IMR-90 (cell line): ENCODE data around the gene NF2. TPM values are rescaled to one million over a fixed set of nuclear protein-coding genes. Genes with fewer than 3 reads are reported as not detected.

ENCODE experiments used
- ATAC-seq: fragments of 200-7000 bp; cut with Tn5 transposase; 2 replicates; pipeline ENCODE4 v1.9.1; 2020; ENCODE audit warnings: low read depth, mild to moderate bottlenecking, moderate library complexity
- BruUV-seq: library from RNA; stranded (reverse); fragments of 400-500 nt; replicated peaks from 2 replicates; lab custom pipeline; 2021; lab: Mats Ljungman, UMichigan
- CTCF ChIA-PET: fragments of 300-600 bp; formaldehyde crosslinking; extraction: SDS; loops from one replicate; lab custom pipeline; 2021; ENCODE audit warnings: antibody characterized with exemption; lab: Yijun Ruan, JAX
- POLR2A ChIA-PET: fragments of 300-600 bp; sonication (Branson Sonifier 250); formaldehyde crosslinking; loops from one replicate; lab custom pipeline; 2022; ENCODE audit warnings: antibody characterized with exemption; ENCODE audit not compliant: unreplicated experiment; lab: Charles Lee
- DNase-seq: peaks from one replicate; pipeline ENCODE4 v3.0.0; 2013
- H2AFZ ChIP-seq: replicated peaks from 2 replicates; pipeline ENCODE3; 2013; ENCODE audit warnings: low read length, mild to moderate bottlenecking; ENCODE audit not compliant: poor library complexity
- H2AK5ac ChIP-seq: 2 replicates; pipeline ENCODE4 v1.6.1; 2013; ENCODE audit warnings: low read depth, low read length, inconsistent platforms
- H2AK9ac ChIP-seq: replicated peaks from 2 replicates; pipeline ENCODE3; 2013; ENCODE audit warnings: mild to moderate bottlenecking, low read depth, low read length, moderate library complexity; ENCODE audit not compliant: poor library complexity
- H2BK120ac ChIP-seq: 2 replicates; pipeline ENCODE4 v1.6.1; 2013; ENCODE audit warnings: low read depth, low read length, inconsistent platforms
- H2BK15ac ChIP-seq: 3 replicates; pipeline ENCODE4 v1.6.1; 2013; ENCODE audit warnings: low read depth, low read length, inconsistent platforms
- H2BK20ac ChIP-seq: 2 replicates; pipeline ENCODE4 v1.6.1; 2013; ENCODE audit warnings: low read depth, mild to moderate bottlenecking, inconsistent platforms, low read length, moderate library complexity
- H2BK5ac ChIP-seq: 2 replicates; pipeline ENCODE4 v1.6.1; 2013; ENCODE audit warnings: mild to moderate bottlenecking, low read depth, low read length, inconsistent platforms; ENCODE audit not compliant: poor library complexity, severe bottlenecking
- H3K14ac ChIP-seq: replicated peaks from 2 replicates; pipeline ENCODE4 v1.6.1; 2013; ENCODE audit warnings: low read depth, low read length, inconsistent platforms
- H3K18ac ChIP-seq: 2 replicates; pipeline ENCODE4 v1.6.1; 2013; ENCODE audit warnings: low read depth, low read length, control low read depth
- H3K23ac ChIP-seq: 2 replicates; pipeline ENCODE4 v1.6.1; 2013; ENCODE audit warnings: low read depth, low read length, inconsistent platforms
- H3K27ac ChIP-seq: 2 replicates; pipeline ENCODE4 v1.5.1; 2013; ENCODE audit warnings: mild to moderate bottlenecking, control low read depth, low read length; ENCODE audit not compliant: insufficient read depth
- H3K27me3 ChIP-seq: 2 replicates; pipeline ENCODE4 v1.6.1; 2013; ENCODE audit warnings: low read length; ENCODE audit not compliant: control insufficient read depth, insufficient read depth
- H3K36me3 ChIP-seq: 2 replicates; pipeline ENCODE4 v1.6.1; 2013; ENCODE audit warnings: low read length, mixed read lengths; ENCODE audit not compliant: control insufficient read depth, insufficient read depth
- H3K4ac ChIP-seq: 2 replicates; pipeline ENCODE4 v1.6.1; 2013; ENCODE audit warnings: low read depth, low read length, inconsistent platforms
- H3K4me1 ChIP-seq: 2 replicates; pipeline ENCODE4 v1.6.1; 2013; ENCODE audit warnings: low read length, mixed read lengths; ENCODE audit not compliant: control insufficient read depth, insufficient read depth
- H3K4me2 ChIP-seq: 2 replicates; pipeline ENCODE4 v1.6.1; 2013; ENCODE audit warnings: low read depth, mild to moderate bottlenecking, control low read depth, low read length, moderate library complexity
- H3K4me3 ChIP-seq: 2 replicates; pipeline ENCODE4 v1.5.1; 2013; ENCODE audit warnings: low read depth, mild to moderate bottlenecking, control low read depth, low read length, moderate library complexity; ENCODE audit not compliant: insufficient read depth
- H3K56ac ChIP-seq: 2 replicates; pipeline ENCODE4 v1.6.1; 2013; ENCODE audit warnings: low read length, inconsistent platforms; ENCODE audit not compliant: insufficient read depth; ENCODE audit errors: extremely low read depth
- H3K79me1 ChIP-seq, 2 experiments: 2 replicates each; pipeline ENCODE4 v1.6.1; 2013; ENCODE audit warnings: low read length in 2 of 2, inconsistent platforms in 1 of 2, low read depth in 1 of 2
- H3K9ac ChIP-seq: 2 replicates; pipeline ENCODE4 v1.6.1; 2013; ENCODE audit warnings: low read depth, low read length, control low read depth
- H3K9me1 ChIP-seq: 2 replicates; pipeline ENCODE4 v1.6.1; 2013; ENCODE audit warnings: low read length, inconsistent platforms; ENCODE audit not compliant: insufficient read depth
- H3K9me3 ChIP-seq: 2 replicates; pipeline ENCODE4 v1.6.1; 2013; ENCODE audit warnings: low read length; ENCODE audit not compliant: control insufficient read depth, insufficient read depth
- H4K20me1 ChIP-seq: 2 replicates; pipeline ENCODE4 v1.6.1; 2013; ENCODE audit warnings: low read length, inconsistent platforms; ENCODE audit not compliant: insufficient read depth
- H4K5ac ChIP-seq: 2 replicates; pipeline ENCODE4 v1.6.1; 2013; ENCODE audit warnings: mild to moderate bottlenecking, low read depth, low read length, control low read depth
- H4K8ac ChIP-seq, 2 experiments: 2 replicates each; pipeline ENCODE4 v1.6.1; 2013; ENCODE audit warnings: low read depth in 2 of 2, low read length in 2 of 2, control low read depth in 1 of 2, inconsistent platforms in 1 of 2
- H4K91ac ChIP-seq: 2 replicates; pipeline ENCODE4 v1.6.1; 2013; ENCODE audit warnings: low read depth, low read length, inconsistent platforms; ENCODE audit not compliant: insufficient read depth
- CEBPB ChIP-seq: IDR thresholded peaks from 2 replicates; pipeline ENCODE4 v1.6.1; 2012; ENCODE audit warnings: low read depth, low read length, improper control_type of control experiment
- MAFK ChIP-seq: IDR thresholded peaks from 2 replicates; pipeline ENCODE4 v1.6.1; 2012; ENCODE audit warnings: low read depth, low read length, improper control_type of control experiment
- NFE2L2 ChIP-seq: fragments of 150-350 bp; IDR thresholded peaks from 2 replicates; pipeline ENCODE4 v1.6.1; 2016; ENCODE audit warnings: low read depth, mild to moderate bottlenecking, low read length
- RCOR1 ChIP-seq: IDR thresholded peaks from 2 replicates; pipeline ENCODE4 v1.6.1; 2012; ENCODE audit warnings: mild to moderate bottlenecking, low read length, improper control_type of control experiment; ENCODE audit not compliant: insufficient replicate concordance
- RFX5 ChIP-seq: IDR thresholded peaks from 2 replicates; pipeline ENCODE4 v1.8.0; 2012; ENCODE audit warnings: low read depth, mild to moderate bottlenecking, low read length, moderate library complexity
- WGBS, 2 experiments: methylation state at CpG; one replicate each; pipeline versions ENCODE4 v1.1.5 to v1.1.7; 2013; ENCODE audit warnings: missing lambda C conversion rate in 2 of 2; ENCODE audit not compliant: insufficient read length in 1 of 2; ENCODE audit errors: extremely low coverage in 2 of 2; 5-methylcytosine and 5-hydroxymethylcytosine counted together
- dilution Hi-C: fragments of 300-500 bp; cut with HindIII; formaldehyde crosslinking; loops from one replicate; pipeline ENCODE4 v1.14.3; 2018; ENCODE audit warnings: low sequenced_read_pairs; ENCODE audit not compliant: unreplicated experiment
- in situ Hi-C: fragments of 300-500 bp; cut with MboI; formaldehyde crosslinking; loops from 3 replicates; pipeline ENCODE4 v1.14.3; 2019; ENCODE audit warnings: low sequenced_read_pairs, inconsistent platforms, mixed read lengths
- intact Hi-C: fragments of 100-400 bp; cut with micrococcal nuclease; formaldehyde crosslinking; loops from 2 replicates; pipeline ENCODE4 v1.10.0; 2022
- polyA plus RNA-seq, 3 experiments: library from polyadenylated mRNA; depleted of rRNA; stranded (reverse); fragments of >200 nt; gene quantifications; 2 replicates each; pipeline ENCODE4 v1.2.3, GENCODE V29; 2012; ENCODE audit warnings: low replicate concordance in 1 of 3
- total RNA-seq: library from RNA; depleted of rRNA; stranded (reverse); fragments of >200 nt; gene quantifications from 2 replicates; pipeline ENCODE4 v1.2.3, GENCODE V29; 2012
- TF ChIP-seq, protein P1 (sequence below): conservative IDR thresholded peaks from 2 replicates; pipeline ENCODE4 v1.5.1; 2012; ENCODE audit warnings: mild to moderate bottlenecking, low read depth, low read length, improper control_type of control experiment

NF2 gene
- total and polyA plus RNA-seq, 2 of the 4 experiments (the other 2 are of a cell fraction): 59.0 to 151 TPM

DNA sequence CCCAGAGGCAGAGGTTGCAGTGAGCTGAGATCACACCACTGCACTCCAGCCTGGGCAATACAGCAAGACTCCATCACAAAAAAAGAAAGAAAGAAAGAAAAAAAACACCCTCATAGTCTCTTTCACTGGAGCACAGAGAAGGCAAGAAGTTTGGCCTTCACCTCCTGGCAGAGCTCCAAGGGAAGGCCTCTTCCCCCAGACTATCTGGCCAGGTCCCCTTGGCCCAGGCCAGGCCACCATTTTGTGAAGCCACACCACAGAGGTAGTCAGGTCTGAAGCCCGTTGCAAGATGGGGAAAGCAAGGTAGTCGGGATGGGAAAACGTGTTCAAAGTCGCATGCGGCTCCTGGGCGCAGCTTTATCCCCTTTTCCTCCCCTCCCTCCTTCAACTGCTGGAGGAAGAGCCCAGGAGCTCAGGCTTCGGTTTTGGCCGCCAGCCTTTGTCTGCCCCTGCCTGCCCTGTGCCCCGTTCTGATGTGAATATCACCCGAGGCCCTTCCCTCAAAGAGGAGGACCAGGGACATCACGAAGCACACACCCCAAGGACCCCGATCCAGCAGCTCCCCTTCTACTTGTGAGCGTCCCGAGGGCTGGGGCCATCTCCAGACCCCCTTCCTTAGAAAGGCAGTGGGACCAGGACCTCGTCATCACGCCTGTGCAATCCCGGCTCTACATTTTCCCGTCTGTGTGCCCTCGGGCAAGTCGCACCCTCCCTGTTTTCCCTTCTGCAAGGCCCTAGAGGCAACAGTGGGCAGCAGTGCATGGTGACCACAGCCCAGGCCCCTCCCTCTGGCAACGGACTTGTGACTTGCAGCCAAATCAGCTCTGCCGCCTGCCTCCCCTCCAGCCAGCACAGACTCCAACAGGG lies 134.1 kb downstream of the NF2 start:
- 76% methylated on average over 12 of the region's 22 CpGs; no CpG with 5 or more reads in 1 of the 2 experiments for WGBS, 2 experiments
- Histone ChIP-seq H3K4me3 (no peak overlapping the region), H3K18ac (no peak overlapping the region), H4K91ac (no peak overlapping the region), H2AK9ac (no peak overlapping the region), H2BK15ac (no peak overlapping the region), H4K5ac (no peak overlapping the region), H3K4me2 (no peak overlapping the region), H2AFZ (no peak overlapping the region), H2BK120ac (no peak overlapping the region), H3K23ac (no peak overlapping the region), H3K4ac (no peak overlapping the region), H3K14ac (no peak overlapping the region), H4K8ac (no peak overlapping the region), H3K36me3 (peaks cover 16% of the 10 kb centered on the region), H2AK5ac (no peak overlapping the region), H3K27ac (no peak overlapping the region), H3K9ac (no peak overlapping the region), H3K79me1 (no peaks in the 10 kb centered on the region), H3K9me1 (no peaks in the 10 kb centered on the region), H3K9me3 (no peaks in the 10 kb centered on the region), H4K20me1 (no peaks in the 10 kb centered on the region), H2BK5ac (no peak overlapping the region), H3K56ac (no peak overlapping the region), H2BK20ac (no peak overlapping the region), H3K4me1 (no peaks in the 10 kb centered on the region), H3K27me3 (no peaks in the 10 kb centered on the region)
- ATAC-seq: no peak
- dilution Hi-C loops (no loop called here), intact Hi-C loops (no loop called here), in situ Hi-C loops (no loop called here)
- POLR2A ChIA-PET: no interaction called here
- no peak for DNase-seq
- no TSS peak for BruUV-seq
- CTCF ChIA-PET: no interaction called here
- no peak for TF ChIP-seq RCOR1
- no peak for TF ChIP-seq RFX5
- TF ChIP-seq NFE2L2: no peak
- no peak for TF ChIP-seq CEBPB
- TF ChIP-seq MAFK: no peak
- TF ChIP-seq, protein P1, sequence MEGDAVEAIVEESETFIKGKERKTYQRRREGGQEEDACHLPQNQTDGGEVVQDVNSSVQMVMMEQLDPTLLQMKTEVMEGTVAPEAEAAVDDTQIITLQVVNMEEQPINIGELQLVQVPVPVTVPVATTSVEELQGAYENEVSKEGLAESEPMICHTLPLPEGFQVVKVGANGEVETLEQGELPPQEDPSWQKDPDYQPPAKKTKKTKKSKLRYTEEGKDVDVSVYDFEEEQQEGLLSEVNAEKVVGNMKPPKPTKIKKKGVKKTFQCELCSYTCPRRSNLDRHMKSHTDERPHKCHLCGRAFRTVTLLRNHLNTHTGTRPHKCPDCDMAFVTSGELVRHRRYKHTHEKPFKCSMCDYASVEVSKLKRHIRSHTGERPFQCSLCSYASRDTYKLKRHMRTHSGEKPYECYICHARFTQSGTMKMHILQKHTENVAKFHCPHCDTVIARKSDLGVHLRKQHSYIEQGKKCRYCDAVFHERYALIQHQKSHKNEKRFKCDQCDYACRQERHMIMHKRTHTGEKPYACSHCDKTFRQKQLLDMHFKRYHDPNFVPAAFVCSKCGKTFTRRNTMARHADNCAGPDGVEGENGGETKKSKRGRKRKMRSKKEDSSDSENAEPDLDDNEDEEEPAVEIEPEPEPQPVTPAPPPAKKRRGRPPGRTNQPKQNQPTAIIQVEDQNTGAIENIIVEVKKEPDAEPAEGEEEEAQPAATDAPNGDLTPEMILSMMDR: no peak
